Ishikawa (cell line): ENCODE results near the gene BTRC.

Experiments
- EP300 ChIP-seq: IDR thresholded peaks from 2 replicates; pipeline ENCODE4 v1.6.1; 2012; ENCODE audit warnings: borderline replicate concordance
- FOXM1 ChIP-seq: IDR thresholded peaks from 2 replicates; pipeline ENCODE4 v1.6.1; 2012; ENCODE audit warnings: low read depth, borderline replicate concordance
- TAF1 ChIP-seq: IDR thresholded peaks from 2 replicates; pipeline ENCODE4 v1.6.1; 2012; ENCODE audit warnings: low read depth, mild to moderate bottlenecking

DNA sequence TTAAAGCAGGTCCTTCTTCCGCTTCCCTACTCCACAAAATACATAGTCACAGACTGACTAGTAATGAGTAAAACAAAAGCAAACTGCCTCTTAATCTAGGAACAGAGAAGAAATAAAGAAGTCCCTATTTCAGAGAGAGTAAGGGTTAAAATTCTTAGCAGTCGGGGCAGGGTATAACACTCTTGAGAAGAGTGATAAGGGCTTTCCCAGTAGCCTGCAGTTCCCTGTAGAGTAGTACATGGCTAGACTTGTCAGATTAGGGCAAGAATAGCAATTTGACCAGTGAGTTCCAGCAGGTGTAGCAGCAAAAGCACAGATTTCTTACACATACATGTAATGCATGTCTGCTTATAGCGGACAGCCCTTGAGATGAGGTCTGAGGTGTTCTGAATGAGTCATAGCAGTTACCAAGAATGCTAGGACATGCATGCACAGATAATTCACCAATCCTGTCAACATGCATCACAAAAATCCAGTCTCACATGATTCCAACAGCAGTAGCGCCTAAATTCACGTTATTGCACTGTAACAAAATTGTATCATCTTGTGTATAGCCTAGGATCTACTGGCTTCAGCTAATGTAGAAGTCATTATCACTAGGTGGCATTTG, 40.7 kb downstream of the BTRC start:
- TF ChIP-seq FOXM1 (no peak), TAF1 (no peak), EP300 (no peak)
